Uterus (tissue), 2 donors: ENCODE measurements around the gene ANKRD36B.
"Not testable (repeated sequence)": the region's sequence is repeated elsewhere in the genome, so short reads cannot be mapped to it uniquely, and the experiment has no call there.

Experiments
- CTCF ChIP-seq, 4 experiments: fragments of 200-600 bp in 2 of 4; fragments of 450-650 bp in 2 of 4; sonication (generic) in 2 of 4; IDR thresholded peaks; one replicate each; pipeline ENCODE4 v1.5.1; 2016 to 2019; ENCODE audit warnings: antibody characterized with exemption in 4 of 4, mild to moderate bottlenecking in 2 of 4, moderate library complexity in 1 of 4
- POLR2A ChIP-seq, 2 donors: fragments of 450-650 bp; IDR thresholded peaks; one replicate each; pipeline ENCODE4 v1.6.1; 2016; ENCODE audit warnings: antibody characterized with exemption in 2 of 2, mild to moderate bottlenecking in 1 of 2, moderate library complexity in 1 of 2

GRCh38 chr2:97601537-97601936 lies 11.9 kb upstream of the ANKRD36B start:
- TF ChIP-seq CTCF, POLR2A (IDR thresholded peaks at IDR 0.05): not testable (repeated sequence)
